ENCODE measurements around the gene GOLGB1.

DNA sequence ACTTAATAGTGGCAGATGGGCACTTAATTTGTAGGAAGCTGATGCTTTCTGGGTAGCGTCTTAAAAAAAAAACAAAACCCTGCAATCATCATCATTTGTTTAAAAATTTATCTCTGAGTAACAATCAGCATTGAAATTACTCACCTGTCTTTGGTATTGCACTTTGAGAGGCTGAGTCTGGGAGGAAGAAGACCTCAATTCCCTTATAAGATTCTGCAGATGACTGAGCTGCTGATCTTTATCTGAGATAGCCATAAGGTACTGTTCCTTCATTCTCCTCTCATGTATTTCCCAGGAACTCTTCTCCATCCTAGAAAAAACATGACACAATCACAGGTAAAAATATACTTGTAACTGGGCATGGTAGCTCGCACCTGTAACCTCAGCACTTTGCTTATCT lies 72.4 kb downstream of the GOLGB1 start:
- TF ChIP-seq, protein P1, sequence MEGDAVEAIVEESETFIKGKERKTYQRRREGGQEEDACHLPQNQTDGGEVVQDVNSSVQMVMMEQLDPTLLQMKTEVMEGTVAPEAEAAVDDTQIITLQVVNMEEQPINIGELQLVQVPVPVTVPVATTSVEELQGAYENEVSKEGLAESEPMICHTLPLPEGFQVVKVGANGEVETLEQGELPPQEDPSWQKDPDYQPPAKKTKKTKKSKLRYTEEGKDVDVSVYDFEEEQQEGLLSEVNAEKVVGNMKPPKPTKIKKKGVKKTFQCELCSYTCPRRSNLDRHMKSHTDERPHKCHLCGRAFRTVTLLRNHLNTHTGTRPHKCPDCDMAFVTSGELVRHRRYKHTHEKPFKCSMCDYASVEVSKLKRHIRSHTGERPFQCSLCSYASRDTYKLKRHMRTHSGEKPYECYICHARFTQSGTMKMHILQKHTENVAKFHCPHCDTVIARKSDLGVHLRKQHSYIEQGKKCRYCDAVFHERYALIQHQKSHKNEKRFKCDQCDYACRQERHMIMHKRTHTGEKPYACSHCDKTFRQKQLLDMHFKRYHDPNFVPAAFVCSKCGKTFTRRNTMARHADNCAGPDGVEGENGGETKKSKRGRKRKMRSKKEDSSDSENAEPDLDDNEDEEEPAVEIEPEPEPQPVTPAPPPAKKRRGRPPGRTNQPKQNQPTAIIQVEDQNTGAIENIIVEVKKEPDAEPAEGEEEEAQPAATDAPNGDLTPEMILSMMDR (IDR thresholded peaks at IDR 0.05; ENCODE audit: poor library complexity, severe bottlenecking) = no peak
- TF ChIP-seq EP300 (conservative IDR thresholded peaks at IDR 0.05; ENCODE audit: poor library complexity, severe bottlenecking) (no peak), POLR2AphosphoS5 (IDR thresholded peaks at IDR 0.05) (no peak), EZH2 (IDR thresholded peaks at IDR 0.05; ENCODE audit: borderline replicate concordance, insufficient read depth, low read length, poor library complexity, severe bottlenecking) (no peak), TAF1 (IDR thresholded peaks at IDR 0.05; ENCODE audit: low read depth) (no peak), SMC3 (conservative IDR thresholded peaks at IDR 0.05; ENCODE audit: poor library complexity) (no peak), RAD21 (conservative IDR thresholded peaks at IDR 0.05) (no peak), MXI1 (conservative IDR thresholded peaks at IDR 0.05; ENCODE audit: poor library complexity, severe bottlenecking) (no peak)
- TF ChIP-seq, protein P2, sequence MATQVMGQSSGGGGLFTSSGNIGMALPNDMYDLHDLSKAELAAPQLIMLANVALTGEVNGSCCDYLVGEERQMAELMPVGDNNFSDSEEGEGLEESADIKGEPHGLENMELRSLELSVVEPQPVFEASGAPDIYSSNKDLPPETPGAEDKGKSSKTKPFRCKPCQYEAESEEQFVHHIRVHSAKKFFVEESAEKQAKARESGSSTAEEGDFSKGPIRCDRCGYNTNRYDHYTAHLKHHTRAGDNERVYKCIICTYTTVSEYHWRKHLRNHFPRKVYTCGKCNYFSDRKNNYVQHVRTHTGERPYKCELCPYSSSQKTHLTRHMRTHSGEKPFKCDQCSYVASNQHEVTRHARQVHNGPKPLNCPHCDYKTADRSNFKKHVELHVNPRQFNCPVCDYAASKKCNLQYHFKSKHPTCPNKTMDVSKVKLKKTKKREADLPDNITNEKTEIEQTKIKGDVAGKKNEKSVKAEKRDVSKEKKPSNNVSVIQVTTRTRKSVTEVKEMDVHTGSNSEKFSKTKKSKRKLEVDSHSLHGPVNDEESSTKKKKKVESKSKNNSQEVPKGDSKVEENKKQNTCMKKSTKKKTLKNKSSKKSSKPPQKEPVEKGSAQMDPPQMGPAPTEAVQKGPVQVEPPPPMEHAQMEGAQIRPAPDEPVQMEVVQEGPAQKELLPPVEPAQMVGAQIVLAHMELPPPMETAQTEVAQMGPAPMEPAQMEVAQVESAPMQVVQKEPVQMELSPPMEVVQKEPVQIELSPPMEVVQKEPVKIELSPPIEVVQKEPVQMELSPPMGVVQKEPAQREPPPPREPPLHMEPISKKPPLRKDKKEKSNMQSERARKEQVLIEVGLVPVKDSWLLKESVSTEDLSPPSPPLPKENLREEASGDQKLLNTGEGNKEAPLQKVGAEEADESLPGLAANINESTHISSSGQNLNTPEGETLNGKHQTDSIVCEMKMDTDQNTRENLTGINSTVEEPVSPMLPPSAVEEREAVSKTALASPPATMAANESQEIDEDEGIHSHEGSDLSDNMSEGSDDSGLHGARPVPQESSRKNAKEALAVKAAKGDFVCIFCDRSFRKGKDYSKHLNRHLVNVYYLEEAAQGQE (IDR thresholded peaks at IDR 0.05; ENCODE audit: borderline replicate concordance) = no peak
